Common myeloid progenitor, CD34-positive (primary cell): ENCODE data around the gene TNRC6B.
"Not testable (repeated sequence)": the region's sequence is repeated elsewhere in the genome, so short reads cannot be mapped to it uniquely, and the experiment has no call there.

Experiments
- CTCF ChIA-PET: fragments of 350-600 bp; sonication (Branson Sonifier 250); formaldehyde crosslinking; loops from one replicate; lab custom pipeline; 2021; ENCODE audit warnings: antibody characterized with exemption; lab: Charles Lee
- POLR2A ChIA-PET: fragments of 350-600 bp; sonication (Branson Sonifier 250); formaldehyde crosslinking; loops from one replicate; lab custom pipeline; 2021; ENCODE audit warnings: antibody characterized with exemption; lab: Charles Lee
- DNase-seq, 3 donors: peaks; one replicate each; pipeline versions ENCODE4 v3.0.0 to v3.0.0-alpha.2; 2013
- H3K27ac ChIP-seq, 2 experiments: 1 replicate in 1 of 2; 2 replicates in 1 of 2; pipeline ENCODE4 v1.7.0; 2013; ENCODE audit warnings: inconsistent platforms in 2 of 2, low read length in 2 of 2, mild to moderate bottlenecking in 2 of 2, low read depth in 1 of 2, moderate library complexity in 1 of 2; ENCODE audit not compliant: severe bottlenecking in 2 of 2, insufficient read depth in 1 of 2, poor library complexity in 1 of 2
- H3K27me3 ChIP-seq, 5 experiments: replicated peaks in 2 of 5; 1 replicate in 3 of 5; 2 replicates in 2 of 5; pipeline versions ENCODE4 v1.6.1 to v1.7.0; 2013; ENCODE audit warnings: low read length in 4 of 5, mild to moderate bottlenecking in 2 of 5, moderate library complexity in 2 of 5, inconsistent platforms in 1 of 5; ENCODE audit not compliant: insufficient read depth in 5 of 5, control insufficient read depth in 4 of 5
- H3K36me3 ChIP-seq, 4 experiments: 1 replicate in 2 of 4; 2 replicates in 2 of 4; pipeline versions ENCODE4 v1.6.1 to v1.7.0; 2013; ENCODE audit warnings: low read length in 3 of 4, control low read depth in 1 of 4, mild to moderate bottlenecking in 1 of 4; ENCODE audit not compliant: control insufficient read depth in 4 of 4, insufficient read depth in 4 of 4
- H3K4me1 ChIP-seq, 4 experiments: 1 replicate in 3 of 4; 2 replicates in 1 of 4; pipeline versions ENCODE4 v1.6.1 to v1.7.1; 2013; ENCODE audit warnings: low read length in 3 of 4, mild to moderate bottlenecking in 3 of 4, control low read depth in 1 of 4, inconsistent platforms in 1 of 4, moderate library complexity in 1 of 4; ENCODE audit not compliant: control insufficient read depth in 4 of 4, insufficient read depth in 4 of 4; ENCODE audit errors: control extremely low read depth in 1 of 4
- H3K4me3 ChIP-seq, 7 experiments: 1 replicate in 4 of 7; 2 replicates in 3 of 7; pipeline versions ENCODE4 v1.5.1 to v1.7.0; 2013; ENCODE audit warnings: mild to moderate bottlenecking in 7 of 7, low read length in 6 of 7, moderate library complexity in 6 of 7, inconsistent platforms in 2 of 7, low read depth in 2 of 7, control low read depth in 1 of 7; ENCODE audit not compliant: insufficient read depth in 4 of 7, control insufficient read depth in 1 of 7; ENCODE audit errors: extremely low read depth in 1 of 7
- H3K9me3 ChIP-seq, 5 experiments: 1 replicate in 4 of 5; 2 replicates in 1 of 5; pipeline versions ENCODE4 v1.6.1 to v1.7.1; 2013; ENCODE audit warnings: low read length in 4 of 5, mild to moderate bottlenecking in 2 of 5, inconsistent platforms in 1 of 5, low read depth in 1 of 5, moderate library complexity in 1 of 5; ENCODE audit not compliant: control insufficient read depth in 4 of 5, insufficient read depth in 2 of 5; ENCODE audit errors: control extremely low read depth in 1 of 5
- WGBS: methylation state at CpG from one replicate; pipeline ENCODE4 v1.1.5; 2013; ENCODE audit not compliant: insufficient coverage; 5-methylcytosine and 5-hydroxymethylcytosine counted together

The TNRC6B gene

GRCh38 chr22:40153192-40153591 is 24.5 kb upstream of the TNRC6B start:
- 95% methylated on average over 3 of the region's 4 CpGs for WGBS
- DNase-seq, result no peak
- CTCF ChIA-PET, result no interaction called here
- no peak overlapping the region for H3K27ac ChIP-seq
- H3K36me3 ChIP-seq, result peaks cover 0 to 17% (median 8%) of the 10 kb centered on the region in 4 experiments
- no peaks in the 10 kb centered on the region for H3K4me1 ChIP-seq
- no peak overlapping the region for H3K4me3 ChIP-seq
- POLR2A ChIA-PET, result no interaction called here
- H3K9me3 ChIP-seq, result no peaks in the 10 kb centered on the region
- no peaks in the 10 kb centered on the region for H3K27me3 ChIP-seq

- no peaks in the 10 kb centered on the region for H3K4me1 ChIP-seq
- ChIA-PET POLR2A (no interaction called here), CTCF (no interaction called here)
- H3K27me3 ChIP-seq, result no peaks in the 10 kb centered on the region
- H3K4me3 ChIP-seq, result no peak overlapping the region
- H3K9me3 ChIP-seq, result no peaks in the 10 kb centered on the region
- 100% methylated on average over 2 of the region's 4 CpGs for WGBS
- H3K27ac ChIP-seq, result no peak overlapping the region
- no peak for DNase-seq
- peaks cover 0 to 17% (median 10%) of the 10 kb centered on the region in 4 experiments for H3K36me3 ChIP-seq
Observed at GRCh38 chr22:40153705-40154104, 24.0 kb upstream of the TNRC6B start.

- ChIA-PET POLR2A (no interaction called here), CTCF (no interaction called here)
- no peaks in the 10 kb centered on the region for H3K27me3 ChIP-seq
- no peaks in the 10 kb centered on the region for H3K9me3 ChIP-seq
- peaks cover 0 to 17% (median 11%) of the 10 kb centered on the region in 4 experiments for H3K36me3 ChIP-seq
- 76% methylated on average over 5 of the region's 7 CpGs for WGBS
- H3K4me3 ChIP-seq, result no peak overlapping the region
- H3K4me1 ChIP-seq, result no peaks in the 10 kb centered on the region
- H3K27ac ChIP-seq, result no peak overlapping the region
- peak in 2 of 3 donors; percentile 26 to 45 for DNase-seq
Observed at GRCh38 chr22:40156001-40156516, 21.7 kb upstream of the TNRC6B start.

- H3K9me3 ChIP-seq, CTCF ChIA-PET, H3K4me3 ChIP-seq, POLR2A ChIA-PET, DNase-seq, H3K27me3 ChIP-seq, H3K4me1 ChIP-seq, H3K27ac ChIP-seq: not testable (repeated sequence)
- WGBS, result 100% methylated on average over 1 of the region's 6 CpGs
- H3K36me3 ChIP-seq, result peaks cover 0 to 17% (median 11%) of the 10 kb centered on the region in 4 experiments
Observed at GRCh38 chr22:40156682-40157081, 21.0 kb upstream of the TNRC6B start.

GRCh38 chr22:40157330-40157945 is 20.3 kb upstream of the TNRC6B start:
- Histone ChIP-seq H3K27me3 (no peaks in the 10 kb centered on the region), H3K36me3 (peaks cover 0 to 15% (median 12%) of the 10 kb centered on the region in 4 experiments), H3K4me3 (no peak overlapping the region), H3K4me1 (no peaks in the 10 kb centered on the region), H3K9me3 (no peaks in the 10 kb centered on the region), H3K27ac (no peak overlapping the region)
- 93% methylated on average over 2 of the region's 4 CpGs for WGBS
- ChIA-PET CTCF (no interaction called here), POLR2A (no interaction called here)
- DNase-seq, result no peak

- Histone ChIP-seq H3K9me3 (peaks cover 0 to 8% (median 7%) of the 10 kb centered on the region in 5 experiments), H3K4me1 (no peaks in the 10 kb centered on the region), H3K4me3 (no peak overlapping the region), H3K36me3 (peaks cover 7 to 37% (median 17%) of the 10 kb centered on the region in 4 experiments), H3K27ac (no peak overlapping the region), H3K27me3 (no peaks in the 10 kb centered on the region)
- ChIA-PET CTCF (interaction anchor here (1.0 to 1.3 kb wide), 2 partner anchors 25 to 111 kb away, joined by 3 read pairs; no protein-coding TSS in a partner anchor), POLR2A (no interaction called here)
- DNase-seq, result no peak
- WGBS, result no CpG with 5 or more reads among the region's 1 CpG
Observed at GRCh38 chr22:40161194-40161593, 16.5 kb upstream of the TNRC6B start.

GRCh38 chr22:40165537-40165936 is 12.2 kb upstream of the TNRC6B start:
- H3K36me3 ChIP-seq, result peaks cover 10 to 33% (median 15%) of the 10 kb centered on the region in 4 experiments
- POLR2A ChIA-PET, H3K27ac ChIP-seq, H3K4me3 ChIP-seq, H3K4me1 ChIP-seq, CTCF ChIA-PET, H3K27me3 ChIP-seq, H3K9me3 ChIP-seq: not testable (repeated sequence)
- DNase-seq, result peak in 2 of 3 donors; percentile 52 to 66
- 100% methylated on average over 2 of the region's 2 CpGs for WGBS
